Kidney (tissue), 14 donors: ENCODE results near the gene ARHGEF17. TPM values are rescaled to one million over a fixed set of nuclear protein-coding genes. Genes with fewer than 3 reads are reported as not detected.

Experiments
- DNase-seq, 5 donors: peaks; one replicate each; pipeline ENCODE4 v3.0.0-alpha.2; 2013 to 2020
- FAIRE-seq: peaks from 2 replicates; lab custom pipeline; 2012; peaks lifted over from hg19 to GRCh38; lab: Jason Lieb, UNC
- H3K27ac ChIP-seq, 2 donors: one replicate each; pipeline ENCODE4 v1.7.0; 2013; ENCODE audit warnings: low read depth in 2 of 2, low read length in 2 of 2, inconsistent platforms in 1 of 2
- H3K27me3 ChIP-seq: one replicate; pipeline ENCODE4 v1.7.1; 2013; ENCODE audit warnings: low read length, inconsistent platforms; ENCODE audit not compliant: control insufficient read depth, insufficient read depth
- H3K36me3 ChIP-seq, 3 donors: one replicate each; pipeline versions ENCODE4 v1.7.0 to v1.7.1; 2013; ENCODE audit warnings: low read length in 3 of 3, control low read depth in 1 of 3, inconsistent platforms in 1 of 3; ENCODE audit not compliant: insufficient read depth in 3 of 3, control insufficient read depth in 2 of 3
- H3K4me1 ChIP-seq, 3 donors: one replicate each; pipeline versions ENCODE4 v1.7.0 to v1.7.1; 2013; ENCODE audit warnings: low read length in 3 of 3, inconsistent platforms in 1 of 3, low read depth in 1 of 3; ENCODE audit not compliant: control insufficient read depth in 2 of 3, insufficient read depth in 2 of 3
- H3K4me3 ChIP-seq, 3 donors: one replicate each; pipeline versions ENCODE4 v1.7.0 to v1.8.1; 2013; ENCODE audit warnings: low read length in 3 of 3, control low read depth in 1 of 3, inconsistent platforms in 1 of 3
- H3K9ac ChIP-seq, 3 donors: one replicate each; pipeline versions ENCODE4 v1.7.0 to v1.7.1; 2013; ENCODE audit warnings: low read length in 3 of 3, control low read depth in 1 of 3, inconsistent platforms in 1 of 3
- H3K9me3 ChIP-seq, 3 donors: one replicate each; pipeline versions ENCODE4 v1.7.0 to v1.7.1; 2013; ENCODE audit warnings: low read length in 3 of 3, control low read depth in 1 of 3, inconsistent platforms in 1 of 3; ENCODE audit not compliant: control insufficient read depth in 2 of 3, insufficient read depth in 1 of 3
- intact Hi-C: fragments of 100-400 bp; cut with DNase I; formaldehyde crosslinking; loops from one replicate; pipeline ENCODE4 v1.11.1; 2022
- polyA plus RNA-seq: library from polyadenylated mRNA; stranded (reverse); fragments of 350-450 nt; fragmentation: Illumina TruSeq; extraction: RNeasy Lipid Tissue Mini Kit (QIAGEN cat#74804); gene quantifications from one replicate; pipeline ENCODE4 v1.2.3, GENCODE V29; 2014; ENCODE audit warnings: low read depth, low replicate concordance; ENCODE audit not compliant: insufficient read depth
- total RNA-seq: library from RNA; stranded (reverse); fragmentation: NEBNext Ultra II Directional; extraction: Animal tissue kit (Norgen Biotek cat#: 25700); gene quantifications from one replicate; pipeline ENCODE4 v1.2.1, GENCODE V29; 2021
- TF ChIP-seq, protein P1 (sequence below): IDR thresholded peaks from 3 replicates; pipeline ENCODE4 v1.5.1; 2012; ENCODE audit warnings: mild to moderate bottlenecking, moderate library complexity, borderline replicate concordance; ENCODE audit not compliant: insufficient read depth; ENCODE audit errors: extremely low read depth
- donor health status: control.
- donor health status: control.
- donor health status: control.
- donor health status: control.
- donor health status: control.
- donor health status: DM: yes; HTN: yes; CAD: no.
- donor health status: Normal renal cell carcinoma (clear cell type).

Gene ARHGEF17
- total and polyA plus RNA-seq, 2 donors from 2014 or later: 36.6 to 68.2 TPM

DNA sequence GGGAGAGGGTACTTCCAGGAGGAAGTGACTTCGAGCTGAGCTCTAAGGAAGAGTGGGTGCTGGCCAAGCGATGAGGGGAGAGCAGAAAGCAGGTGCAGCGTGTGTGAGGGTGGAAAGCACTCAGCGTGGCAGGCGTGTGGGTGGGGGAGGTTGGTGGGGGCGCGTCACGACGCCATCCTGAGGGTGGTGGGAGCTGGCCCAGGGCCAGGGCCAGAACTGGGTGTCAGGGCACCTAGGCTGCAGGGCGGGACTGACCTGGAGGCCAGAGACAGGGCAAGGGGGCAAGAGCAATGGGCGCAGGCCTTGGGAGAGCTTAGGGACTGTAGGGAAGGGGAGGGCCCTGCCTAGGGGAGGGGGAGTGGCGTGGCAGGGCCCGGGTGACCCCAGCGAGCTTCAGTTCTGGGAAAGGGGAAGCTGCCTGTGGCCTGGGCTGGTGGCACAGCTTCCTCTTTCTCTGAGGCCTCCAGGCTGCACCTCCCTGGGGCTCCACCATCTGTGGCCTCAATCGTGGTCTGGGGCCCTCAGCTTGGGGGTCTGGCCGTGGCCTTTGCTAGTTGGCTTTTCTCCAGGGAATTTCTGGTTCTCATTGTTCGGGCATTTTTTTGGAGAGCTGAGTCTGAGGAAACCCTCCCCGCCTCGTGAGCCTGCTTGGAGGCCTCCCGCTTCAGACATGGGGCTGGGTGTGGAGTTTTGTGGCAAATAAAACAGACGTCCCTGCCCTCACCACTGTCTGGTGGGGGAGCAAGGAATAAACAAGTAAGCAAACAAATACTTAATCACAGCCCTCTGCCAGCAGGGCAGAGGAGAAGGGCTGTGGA lies 77.0 kb downstream of the ARHGEF17 start:
- TF ChIP-seq, protein P1, sequence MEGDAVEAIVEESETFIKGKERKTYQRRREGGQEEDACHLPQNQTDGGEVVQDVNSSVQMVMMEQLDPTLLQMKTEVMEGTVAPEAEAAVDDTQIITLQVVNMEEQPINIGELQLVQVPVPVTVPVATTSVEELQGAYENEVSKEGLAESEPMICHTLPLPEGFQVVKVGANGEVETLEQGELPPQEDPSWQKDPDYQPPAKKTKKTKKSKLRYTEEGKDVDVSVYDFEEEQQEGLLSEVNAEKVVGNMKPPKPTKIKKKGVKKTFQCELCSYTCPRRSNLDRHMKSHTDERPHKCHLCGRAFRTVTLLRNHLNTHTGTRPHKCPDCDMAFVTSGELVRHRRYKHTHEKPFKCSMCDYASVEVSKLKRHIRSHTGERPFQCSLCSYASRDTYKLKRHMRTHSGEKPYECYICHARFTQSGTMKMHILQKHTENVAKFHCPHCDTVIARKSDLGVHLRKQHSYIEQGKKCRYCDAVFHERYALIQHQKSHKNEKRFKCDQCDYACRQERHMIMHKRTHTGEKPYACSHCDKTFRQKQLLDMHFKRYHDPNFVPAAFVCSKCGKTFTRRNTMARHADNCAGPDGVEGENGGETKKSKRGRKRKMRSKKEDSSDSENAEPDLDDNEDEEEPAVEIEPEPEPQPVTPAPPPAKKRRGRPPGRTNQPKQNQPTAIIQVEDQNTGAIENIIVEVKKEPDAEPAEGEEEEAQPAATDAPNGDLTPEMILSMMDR: no peak
- intact Hi-C loops: no loop called here
- no peaks in the 10 kb centered on the region for H3K36me3 ChIP-seq
- H3K27ac ChIP-seq: no peak overlapping the region
- no peak overlapping the region for H3K4me3 ChIP-seq
- H3K4me1 ChIP-seq: peaks cover 0 to 12% (median 4%) of the 10 kb centered on the region in 3 donors
- DNase-seq: peak in 2 of 5 donors; percentile 50 to 81
- H3K9ac ChIP-seq: no peak overlapping the region
- H3K27me3 ChIP-seq: no peaks in the 10 kb centered on the region
- H3K9me3 ChIP-seq: no peaks in the 10 kb centered on the region
- no peak for FAIRE-seq

- Histone ChIP-seq H3K27ac (peak overlapping the region in 1 of 2 donors; percentile 16), H3K4me3 (no peak overlapping the region), H3K9ac (no peak overlapping the region), H3K4me1 (peaks cover 0 to 12% (median 4%) of the 10 kb centered on the region in 3 donors), H3K27me3 (no peaks in the 10 kb centered on the region), H3K36me3 (no peaks in the 10 kb centered on the region), H3K9me3 (no peaks in the 10 kb centered on the region)
- no peak for FAIRE-seq
- DNase-seq: peak in 1 of 5 donors; percentile 39
- intact Hi-C loops: no loop called here
- TF ChIP-seq, protein P1: no peak
Measured at GRCh38 chr11:73386016-73386415, 77.9 kb downstream of the ARHGEF17 start.

DNA sequence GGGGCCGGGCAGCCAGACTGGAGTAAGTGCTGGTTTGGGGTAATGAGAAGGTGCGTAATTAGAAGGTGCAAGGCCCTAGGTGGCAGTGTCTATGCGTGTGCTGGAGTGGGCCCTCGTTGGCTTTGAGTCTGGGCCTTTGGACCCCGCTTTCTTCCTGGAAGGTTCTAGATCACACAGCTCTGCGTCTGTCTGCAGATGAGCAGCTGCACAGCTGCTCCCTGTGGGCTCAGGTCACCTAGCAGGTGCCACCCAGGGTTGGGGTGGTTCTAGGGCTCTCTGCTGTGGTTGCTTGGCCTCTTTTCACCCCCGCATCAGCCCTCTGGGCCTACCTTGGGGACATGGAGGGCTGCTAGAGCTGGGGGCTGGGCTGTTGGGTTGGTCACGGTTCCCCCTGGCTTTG lies 78.5 kb downstream of the ARHGEF17 start:
- Histone ChIP-seq H3K4me1 (peaks cover 0 to 12% (median 4%) of the 10 kb centered on the region in 3 donors), H3K36me3 (no peaks in the 10 kb centered on the region), H3K9me3 (no peaks in the 10 kb centered on the region), H3K27ac (peak overlapping the region in 1 of 2 donors; percentile 16), H3K9ac (no peak overlapping the region), H3K27me3 (no peaks in the 10 kb centered on the region), H3K4me3 (no peak overlapping the region)
- TF ChIP-seq, protein P1: no peak
- DNase-seq (no peak), FAIRE-seq (no peak)
- intact Hi-C loops: no loop called here
